NCI-H748 (cell line): ENCODE measurements around the gene ELP2.
A peak's percentile ranks its signal among the peaks of the same experiment; 100 is the strongest.
"Not testable (repeated sequence)": the region's sequence is repeated elsewhere in the genome, so short reads cannot be mapped to it uniquely, and the experiment has no call there.

Experiments
- DNase-seq: peaks from one replicate; lab custom pipeline; 2025; ENCODE audit not compliant: unreplicated experiment; lab: John Stamatoyannopoulos, UW

Gene ELP2

DNA sequence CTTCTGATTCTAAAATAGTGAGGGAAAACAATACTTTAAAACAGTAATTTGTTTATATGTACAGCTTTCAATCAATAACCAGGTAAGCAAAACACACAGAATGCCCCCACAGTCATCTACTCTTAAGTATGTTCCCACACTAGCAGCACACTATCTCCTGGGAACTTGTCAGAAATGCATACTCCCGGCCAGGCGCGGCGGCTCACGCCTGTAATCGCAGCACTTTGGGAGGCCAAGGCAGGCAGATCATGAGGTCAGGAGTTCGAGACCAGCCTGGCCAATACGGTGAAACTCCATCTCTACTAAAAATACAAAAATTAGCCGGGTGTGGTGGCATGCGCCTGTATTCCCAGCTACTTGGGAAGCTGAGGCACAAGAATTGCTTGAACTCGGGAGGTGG lies 12.9 kb upstream of the ELP2 start:
- not testable (repeated sequence) for DNase-seq

DNA sequence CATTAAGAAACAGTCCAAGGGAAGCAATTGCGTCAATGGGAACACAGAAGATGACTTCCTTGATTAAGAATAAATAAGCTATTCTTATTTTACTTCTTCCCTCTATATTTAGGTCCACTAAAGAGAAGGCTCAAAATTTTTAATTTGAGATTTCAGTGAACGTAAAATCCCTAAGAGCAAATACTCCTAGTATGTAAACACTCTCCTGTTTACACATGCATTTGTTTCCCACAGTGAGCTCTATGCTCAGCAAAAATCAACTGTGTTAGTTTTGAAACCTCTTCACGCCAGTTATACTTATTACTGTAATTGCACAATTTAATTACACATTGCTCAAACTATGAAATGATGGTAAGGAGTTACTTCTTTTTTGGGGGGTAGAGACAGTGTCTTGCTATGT lies 9.4 kb upstream of the ELP2 start:
- DNase-seq: no peak

DNA sequence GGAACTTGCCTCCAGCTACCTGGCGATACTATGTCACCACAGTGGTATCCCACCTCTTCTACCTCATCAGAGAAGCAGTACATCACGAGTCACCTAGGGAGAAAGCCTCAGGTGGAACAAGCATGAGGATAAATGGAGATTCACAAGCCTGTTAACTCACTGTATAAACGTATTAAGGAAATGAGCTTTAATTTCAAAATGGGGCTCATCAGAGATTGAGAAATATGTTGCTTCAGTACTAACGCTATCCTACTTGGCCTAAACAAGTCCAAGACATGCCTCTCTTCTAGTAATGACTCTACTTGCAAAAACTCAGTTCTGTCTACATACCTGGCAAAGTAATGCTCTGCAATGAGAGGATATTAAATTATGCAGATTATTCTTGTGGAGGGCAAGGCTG lies 4.9 kb upstream of the ELP2 start:
- no peak for DNase-seq

DNA sequence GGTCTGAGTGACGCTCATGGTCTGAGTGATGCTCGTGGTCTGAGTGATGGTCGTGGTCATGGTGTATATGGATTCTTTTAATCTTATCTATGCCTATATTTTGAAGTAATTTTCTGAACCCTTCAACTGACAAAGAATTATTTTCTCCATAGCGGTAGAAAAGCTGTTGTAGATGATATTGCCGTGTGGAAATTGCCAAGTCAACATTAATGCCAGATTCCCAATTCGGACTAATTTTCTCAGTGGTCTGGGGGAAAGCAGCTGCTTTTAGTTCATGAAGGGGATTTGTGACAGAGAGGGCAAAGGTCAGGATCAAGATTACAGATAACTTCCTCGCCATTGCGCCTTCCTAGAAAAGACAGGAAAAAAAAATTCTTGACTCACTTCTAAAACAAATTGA lies 3.0 kb upstream of the ELP2 start:
- no peak for DNase-seq

DNA sequence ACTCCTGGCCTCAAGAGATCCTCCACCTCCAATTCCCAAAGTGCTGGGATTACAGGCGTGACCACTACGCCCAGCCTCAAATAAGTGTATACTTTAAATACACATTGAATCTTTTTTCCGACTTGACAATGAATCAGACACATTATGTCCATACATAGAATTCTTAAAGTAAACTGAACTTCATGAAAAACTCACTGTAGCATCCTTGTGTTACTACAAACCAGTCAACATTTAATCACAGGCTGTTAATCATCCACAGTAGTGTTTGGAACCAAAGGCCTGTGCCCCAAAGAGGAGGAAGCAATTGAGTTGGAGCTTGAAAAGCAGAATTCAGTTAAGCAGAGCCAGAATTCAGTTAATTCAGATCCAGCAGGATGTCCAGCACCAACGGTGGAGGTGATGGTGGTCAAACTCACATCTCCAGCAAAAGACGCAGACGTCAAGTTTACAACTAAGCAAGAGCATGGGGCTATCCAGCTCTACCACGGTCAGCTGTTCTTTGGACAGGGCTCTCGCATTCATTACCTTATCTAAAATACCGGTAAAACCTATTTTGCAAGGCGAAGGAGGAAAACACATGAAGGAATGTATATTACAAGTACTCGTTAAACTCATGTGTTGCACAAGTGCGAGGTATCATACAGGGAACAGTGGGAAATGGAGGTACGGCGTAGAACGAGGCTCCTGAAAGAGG lies 1.7 kb upstream of the ELP2 start:
- DNase-seq: peak; percentile 36

DNA sequence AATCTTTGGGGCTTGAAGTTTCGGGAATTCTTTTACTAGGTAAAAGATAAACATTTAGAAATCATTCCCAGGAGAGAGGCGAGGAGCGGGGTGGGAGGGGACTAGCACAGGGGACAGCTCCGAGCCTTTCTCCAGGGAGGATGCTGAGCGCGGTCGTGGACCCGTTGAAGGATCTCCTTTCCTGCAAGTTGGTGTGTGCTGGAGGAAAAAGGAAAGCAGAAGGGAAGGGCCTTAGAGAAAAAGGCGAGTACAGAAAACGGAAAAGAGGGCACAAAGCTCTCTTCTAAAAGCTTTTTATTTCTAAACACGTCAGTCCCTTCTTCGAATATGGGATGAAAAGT lies 1.2 kb upstream of the ELP2 start:
- DNase-seq: peak; percentile 51

DNA sequence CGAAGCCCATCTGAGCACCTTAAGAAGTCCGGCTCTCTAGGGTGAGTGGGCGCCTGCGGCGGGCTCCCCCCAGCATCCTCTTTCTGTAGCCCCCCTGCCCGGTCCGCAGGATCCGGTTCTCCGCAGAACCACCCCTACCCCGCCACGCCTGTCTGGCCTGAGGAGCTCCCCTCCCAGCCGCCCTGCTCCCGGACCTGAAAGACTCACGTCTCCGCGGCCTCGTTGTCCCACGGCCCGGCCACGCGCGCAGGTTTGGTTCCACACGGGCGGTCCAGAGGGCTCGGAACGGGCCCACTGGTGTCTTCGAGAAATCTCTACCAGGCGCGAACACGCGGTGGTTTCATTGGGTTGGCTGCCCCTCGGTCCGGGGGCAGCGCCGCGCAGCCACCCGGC lies 796 bp upstream of the ELP2 start:
- no peak for DNase-seq

DNA sequence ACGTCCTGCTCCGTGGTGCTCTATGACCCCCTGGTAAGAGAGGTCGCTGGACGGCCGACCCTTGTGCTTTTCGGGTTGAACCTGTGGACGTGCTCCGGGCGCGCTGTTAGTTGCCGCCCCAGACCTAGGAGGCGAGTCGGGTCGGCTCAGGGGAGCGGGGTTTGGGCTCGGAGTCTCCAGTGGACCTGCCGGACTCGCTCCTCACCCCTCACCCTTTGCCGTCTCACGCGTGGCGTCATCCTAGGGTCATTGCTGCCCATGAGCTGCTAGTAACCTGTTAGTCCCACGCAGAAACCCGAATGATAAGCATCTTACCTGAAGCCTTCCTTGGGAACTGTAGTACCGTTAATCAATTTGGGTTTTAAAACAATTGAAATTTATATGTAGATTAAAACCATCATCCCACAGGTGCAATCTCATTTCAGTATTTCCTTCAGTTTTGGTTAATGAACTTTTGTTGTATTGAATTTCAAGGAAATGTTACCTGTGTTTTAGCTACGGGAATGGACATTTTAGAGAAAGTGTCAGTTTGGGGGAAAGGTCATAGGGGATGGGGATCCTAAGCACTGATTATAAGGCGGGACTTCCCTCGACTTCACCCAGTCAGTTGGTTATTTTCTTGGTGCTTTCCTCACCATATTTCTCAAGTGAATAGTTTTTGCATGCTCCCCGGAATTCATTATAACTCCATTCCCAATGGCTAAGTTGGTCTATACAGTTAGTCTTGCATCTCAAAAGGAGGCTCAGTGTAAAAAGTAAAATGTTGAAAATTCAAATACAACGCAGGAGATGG lies 536 bp downstream of the ELP2 start:
- no peak for DNase-seq

DNA sequence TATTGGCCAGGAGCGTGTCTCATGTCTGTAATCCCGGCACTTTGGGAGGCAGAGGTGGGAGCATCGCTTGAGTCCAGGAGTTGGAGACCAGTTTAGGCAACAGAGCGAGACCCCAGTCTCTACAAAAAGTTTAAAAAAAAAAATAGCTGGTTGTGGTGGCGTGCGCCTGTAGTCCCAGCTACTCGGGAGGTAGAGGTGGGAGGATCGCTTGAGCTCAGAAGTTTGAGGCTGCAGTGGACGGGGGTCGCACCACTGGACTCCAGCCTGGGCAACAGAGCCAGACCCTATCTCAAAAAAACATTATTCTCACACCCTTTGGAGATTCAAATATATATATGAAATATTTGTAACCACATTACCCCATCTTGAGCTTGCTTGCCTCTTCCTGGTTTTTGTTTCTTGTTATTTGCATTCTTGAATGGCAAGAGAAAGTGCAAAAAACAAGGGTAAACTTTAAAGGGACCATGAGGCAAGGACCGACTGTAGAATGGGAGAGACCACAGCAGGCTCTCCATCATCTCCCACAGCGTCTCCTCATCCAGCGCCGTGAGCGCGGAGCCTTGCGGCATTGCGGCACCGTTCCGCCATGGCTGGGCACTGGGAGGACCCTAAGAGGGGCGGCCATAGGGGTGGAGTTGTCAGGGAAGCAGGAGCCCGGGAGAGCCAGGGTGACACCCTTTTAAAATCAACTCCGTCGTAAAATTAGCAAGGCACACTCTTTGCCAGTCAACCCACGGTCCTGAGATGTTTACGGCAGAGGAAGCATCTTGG lies 1.4 kb downstream of the ELP2 start:
- DNase-seq: no peak

DNA sequence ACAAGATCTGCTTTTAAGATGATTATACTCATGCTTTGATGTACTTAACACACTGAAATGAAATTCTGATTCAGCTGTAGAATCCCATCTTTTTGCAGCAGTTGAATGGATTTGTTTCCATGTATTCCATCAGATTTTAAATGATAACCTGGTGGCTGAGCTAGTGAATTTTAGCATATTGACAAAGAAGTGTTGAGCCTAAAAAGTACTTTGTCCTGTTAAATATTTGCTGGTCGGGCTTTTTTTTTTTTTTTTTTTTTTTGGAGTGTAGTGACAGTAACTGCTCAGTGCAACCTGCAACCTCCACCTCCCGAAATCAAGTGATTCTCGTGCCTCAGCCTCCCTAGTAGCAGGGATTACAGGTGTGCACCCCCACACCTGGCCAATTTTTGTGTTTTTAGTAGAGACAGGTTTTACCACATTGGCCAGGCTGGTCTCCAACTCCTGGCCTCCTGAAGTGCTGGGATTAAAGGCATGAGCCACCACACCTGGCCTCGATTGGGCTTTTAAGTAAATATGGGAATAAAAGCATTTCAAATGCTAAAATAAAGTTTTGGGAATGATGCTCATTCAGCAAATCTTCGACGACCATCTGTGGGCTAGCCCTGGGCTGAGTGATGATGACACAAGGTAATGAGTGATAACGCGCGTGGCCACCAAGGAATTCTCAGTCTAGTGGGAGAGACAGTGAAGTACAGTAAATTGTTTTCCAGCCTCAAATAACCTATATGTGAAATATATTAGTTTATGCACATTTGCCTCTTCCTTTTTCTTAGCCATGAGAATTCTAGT lies 2.2 kb downstream of the ELP2 start:
- DNase-seq: no peak

DNA sequence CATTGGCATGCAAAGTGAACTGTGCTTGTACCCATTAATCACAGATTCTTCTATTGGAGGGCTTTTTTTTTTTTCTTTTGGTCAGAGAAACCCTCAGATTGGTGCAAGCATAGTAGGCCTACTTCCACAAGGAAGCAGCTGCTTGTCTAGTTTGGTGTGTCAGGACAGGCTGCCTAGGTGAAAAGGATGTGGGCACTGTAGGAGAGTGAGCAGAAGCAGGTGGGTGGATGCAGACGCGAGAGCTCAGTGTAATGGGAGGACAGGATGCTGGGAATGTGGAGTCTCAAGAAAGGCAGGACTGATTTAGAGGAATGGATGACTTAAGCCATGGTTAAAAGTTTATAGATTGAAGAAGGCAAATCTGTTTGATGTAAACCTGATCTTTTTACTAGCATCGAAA lies 3.1 kb downstream of the ELP2 start:
- no peak for DNase-seq

DNA sequence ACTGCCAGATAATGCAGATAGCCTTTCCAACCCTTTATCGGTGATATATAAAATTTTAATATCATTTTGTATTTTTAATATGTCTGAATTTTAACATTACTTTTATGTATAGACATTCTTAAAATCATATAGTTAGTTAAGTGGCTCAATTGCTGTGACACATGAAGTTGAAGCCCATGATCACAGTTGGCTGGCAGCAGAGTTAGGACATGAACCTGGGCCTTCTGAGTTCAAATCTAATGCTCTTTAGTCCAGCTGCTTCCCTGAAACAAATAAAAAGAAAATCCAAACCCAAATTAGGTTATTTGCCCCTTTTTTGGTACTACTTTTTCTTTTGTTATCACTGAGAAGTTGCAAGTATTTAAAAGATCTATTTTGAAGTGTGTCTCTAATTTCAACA lies 5.6 kb downstream of the ELP2 start:
- no peak for DNase-seq

DNA sequence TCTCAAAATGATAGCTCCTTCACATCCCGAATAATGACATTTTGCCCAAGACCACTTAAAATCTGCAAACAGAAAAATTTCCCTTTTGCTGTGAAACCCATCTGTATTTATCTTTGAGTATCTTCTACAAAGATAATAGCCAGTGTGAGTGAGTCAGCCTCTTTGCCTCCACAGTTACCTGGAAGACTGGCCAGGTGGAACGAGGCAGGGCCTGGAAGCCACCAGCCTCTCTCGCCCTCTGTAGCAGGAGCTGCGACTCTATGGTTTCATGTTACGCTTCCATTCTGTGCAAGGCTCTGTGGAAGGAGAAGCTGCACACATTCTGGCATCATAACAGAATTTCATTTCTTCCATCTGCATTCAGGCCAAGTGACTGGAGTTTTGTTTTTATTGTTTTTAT lies 9.5 kb downstream of the ELP2 start:
- no peak for DNase-seq

DNA sequence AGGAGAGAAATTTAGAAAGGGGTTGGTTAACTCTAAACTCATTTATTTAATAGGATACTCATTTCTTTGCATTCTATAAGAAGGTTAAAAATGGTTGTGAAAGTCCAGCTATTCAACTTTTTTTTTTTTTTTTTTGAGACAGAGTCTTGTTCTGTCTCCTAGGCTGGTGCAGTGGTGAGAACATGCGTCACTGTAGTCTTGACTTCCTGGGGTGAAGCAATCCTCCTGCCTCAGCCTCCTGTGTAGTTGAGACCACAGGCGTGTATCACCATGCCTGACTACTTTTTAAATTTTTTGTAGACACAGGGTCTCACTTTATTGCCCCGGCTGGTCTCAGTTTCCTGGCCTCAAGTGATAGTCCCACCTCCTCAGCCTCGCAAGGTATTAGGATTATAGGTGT lies 11.9 kb downstream of the ELP2 start:
- DNase-seq: no peak

DNA sequence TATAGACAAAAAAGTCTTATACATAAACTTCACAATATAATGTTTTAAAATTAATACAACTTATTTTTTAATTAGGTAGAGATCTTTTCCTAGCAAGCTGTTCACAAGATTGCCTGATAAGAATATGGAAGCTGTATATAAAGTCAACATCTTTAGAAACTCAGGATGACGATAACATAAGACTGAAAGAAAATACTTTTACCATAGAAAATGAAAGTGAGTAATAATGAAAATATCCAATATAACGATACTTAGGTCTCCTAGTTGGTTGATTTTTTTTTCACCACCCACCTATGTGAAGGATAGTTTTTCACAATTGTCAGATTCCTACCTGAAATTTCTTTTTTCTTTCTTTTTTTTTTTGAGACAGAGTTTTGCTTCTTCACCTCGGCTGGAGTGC lies 13.1 kb downstream of the ELP2 start:
- DNase-seq: no peak

DNA sequence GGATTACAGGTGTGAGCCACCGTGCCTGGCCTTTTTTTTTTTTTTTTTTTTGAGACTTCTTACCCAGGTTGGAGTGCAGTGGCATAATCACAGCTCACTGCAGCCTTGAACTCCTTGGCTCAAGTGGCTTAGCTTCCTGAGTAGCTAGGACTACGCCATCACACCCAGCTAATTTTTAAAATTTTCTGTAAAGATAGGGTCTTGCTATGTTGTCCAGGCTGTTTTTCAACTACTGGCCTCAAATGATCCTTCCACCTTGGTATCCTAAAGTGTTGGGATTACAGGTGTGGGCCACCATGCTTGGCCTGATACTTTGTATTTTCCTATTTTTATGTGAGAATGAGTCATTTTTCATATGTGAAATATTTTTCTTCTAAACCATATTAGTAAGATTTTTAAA lies 13.7 kb downstream of the ELP2 start:
- DNase-seq: no peak

DNA sequence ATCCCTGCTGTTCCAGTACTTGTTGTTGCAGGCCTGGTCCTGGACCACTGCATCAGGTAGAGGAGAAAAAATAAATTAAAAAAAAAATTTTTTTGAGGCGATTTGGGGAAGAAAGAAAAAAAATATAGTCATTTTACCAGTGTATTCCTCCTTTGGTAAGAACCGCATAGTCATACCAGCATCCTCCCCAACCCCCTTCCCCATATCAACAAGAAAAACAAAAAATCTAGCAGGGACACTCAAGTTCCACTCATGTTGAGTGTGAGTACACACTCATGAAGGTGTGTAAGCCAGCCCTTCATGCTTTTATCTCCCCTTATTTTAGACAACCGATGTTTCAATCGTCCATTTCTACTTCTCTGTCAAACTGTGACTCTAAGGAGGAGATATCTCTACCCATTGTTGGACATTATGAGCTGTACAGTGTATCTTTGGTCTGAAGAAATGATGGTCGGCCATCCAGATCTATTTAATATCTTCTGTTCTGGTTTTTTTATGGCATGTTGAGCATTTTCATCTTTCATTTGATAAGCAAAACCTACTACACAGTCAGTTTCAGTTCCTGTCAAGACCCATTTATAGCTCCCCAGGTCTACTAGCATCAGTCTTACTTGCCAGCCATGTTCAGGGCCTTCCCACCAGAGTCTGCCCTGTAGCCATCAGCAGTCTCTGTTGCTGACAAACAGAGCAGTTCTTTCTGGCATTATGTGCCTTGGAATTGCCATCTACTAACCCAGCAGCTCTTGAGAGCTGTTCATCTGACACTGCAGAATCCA lies 20.0 kb downstream of the ELP2 start:
- DNase-seq: no peak

DNA sequence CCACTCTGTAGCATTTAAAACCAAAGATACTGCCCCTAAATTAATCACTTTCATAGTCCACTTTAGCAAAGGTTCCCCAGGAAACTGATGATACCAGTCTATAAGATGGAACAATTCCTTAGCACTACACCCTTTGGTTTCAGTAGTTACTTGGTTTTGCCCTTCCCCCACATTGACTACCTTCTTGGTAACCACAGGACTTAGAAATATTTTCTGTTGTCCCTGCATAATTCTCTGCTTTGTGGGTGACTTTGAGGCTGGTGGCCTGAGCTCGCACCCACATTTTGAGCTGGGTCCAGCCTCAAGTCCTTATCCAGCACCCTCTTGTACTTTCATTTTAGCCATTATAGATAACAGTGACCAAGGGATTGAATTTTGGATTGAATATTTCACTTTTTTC lies 23.1 kb downstream of the ELP2 start:
- DNase-seq: no peak

DNA sequence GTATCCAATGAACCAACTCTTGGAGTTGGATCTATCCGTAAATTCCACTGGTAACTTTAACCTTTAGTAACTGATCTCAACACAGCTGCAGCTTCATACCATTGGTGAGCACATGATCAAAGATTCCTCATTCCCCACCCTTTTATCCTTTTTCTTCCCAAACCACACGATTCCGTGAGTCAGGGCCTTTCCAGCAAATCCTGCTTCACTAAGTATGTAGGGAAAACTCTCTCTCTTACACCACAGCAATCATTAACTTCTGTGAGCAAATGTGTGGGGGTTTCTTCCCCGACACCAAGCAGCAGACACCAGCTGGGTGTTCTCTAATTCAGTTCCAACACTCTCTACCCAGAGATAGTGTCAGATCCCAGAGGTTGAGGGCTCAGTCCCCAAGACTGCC lies 23.5 kb downstream of the ELP2 start:
- DNase-seq: no peak

DNA sequence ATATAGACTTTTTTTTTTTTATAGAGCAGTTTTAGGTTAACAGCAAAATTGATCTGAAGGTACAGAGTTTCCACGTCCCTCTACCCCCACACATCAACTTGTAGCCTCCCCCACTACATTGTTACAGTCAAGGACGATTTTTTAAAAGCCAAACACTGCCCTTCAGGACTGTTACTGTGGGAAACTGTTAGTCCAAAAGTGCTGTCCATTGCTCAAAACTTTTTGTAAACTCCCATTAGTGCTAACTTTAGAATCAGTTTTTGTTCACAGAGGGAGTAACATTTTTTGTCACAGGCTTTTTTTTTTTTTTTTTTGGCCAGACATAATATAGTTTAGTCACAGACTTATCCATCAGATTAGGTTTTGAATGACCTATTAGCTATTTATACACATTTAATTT lies 24.1 kb downstream of the ELP2 start:
- DNase-seq: no peak
